ENCODE data around the gene LRRC59.

- TF ChIP-seq POLR2A (IDR thresholded peaks at IDR 0.05; ENCODE audit: low read depth, low read length) (no peak; the same call in 1 of the 2 replicates), POLR2AphosphoS5 (IDR thresholded peaks at IDR 0.05; ENCODE audit: low read depth, low read length) (no peak)
Observed at GRCh38 chr17:50363217-50364060, 33.9 kb downstream of the LRRC59 start.
